Panc1 (cell line): Measurements from ENCODE around the gene STEAP1B. TPM values are rescaled to one million over a fixed set of nuclear protein-coding genes. Genes with fewer than 3 reads are reported as not detected.

Experiments
- ATAC-seq: fragments of 200-7000 bp; cut with Tn5 transposase; 2 replicates; pipeline ENCODE4 v1.9.1; 2020; ENCODE audit warnings: mild to moderate bottlenecking, moderate library complexity
- BruUV-seq: library from RNA; stranded (reverse); fragments of 400-500 nt; replicated peaks from 2 replicates; lab custom pipeline; 2021; lab: Mats Ljungman, UMichigan
- CTCF ChIA-PET: fragments of 300-600 bp; sonication (Branson Sonifier 250); formaldehyde crosslinking; loops from one replicate; lab custom pipeline; 2022; ENCODE audit warnings: antibody characterized with exemption; lab: Charles Lee
- POLR2A ChIA-PET: fragments of 300-600 bp; sonication (Branson Sonifier 250); formaldehyde crosslinking; loops from one replicate; lab custom pipeline; 2022; ENCODE audit warnings: antibody characterized with exemption; lab: Charles Lee
- DNase-seq: peaks from one replicate; pipeline ENCODE4 v3.0.0-alpha.2; 2010; ENCODE audit warnings: low read depth, low spot score
- H3K27ac ChIP-seq: 2 replicates; pipeline ENCODE4 v1.5.1; 2011; ENCODE audit warnings: mild to moderate bottlenecking, low read length, inconsistent platforms
- H3K27me3 ChIP-seq: fragments of 200-500 bp; sonication (Bioruptor generic); 2 replicates; pipeline ENCODE4 v1.6.0; 2014; ENCODE audit warnings: low read length, inconsistent platforms; ENCODE audit not compliant: control insufficient read depth, insufficient read depth
- H3K36me3 ChIP-seq: fragments of 200-500 bp; sonication (Bioruptor generic); 2 replicates; pipeline ENCODE4 v1.5.1; 2014; ENCODE audit warnings: inconsistent platforms, mild to moderate bottlenecking, low read length, moderate library complexity; ENCODE audit not compliant: control insufficient read depth, insufficient read depth
- H3K4me1 ChIP-seq: 2 replicates; pipeline ENCODE4 v1.5.1; 2011; ENCODE audit warnings: inconsistent platforms, mild to moderate bottlenecking, low read length, moderate library complexity; ENCODE audit not compliant: control insufficient read depth, insufficient read depth
- H3K4me3 ChIP-seq, 2 experiments: 2 replicates each; pipeline ENCODE4 v1.5.1; 2011 to 2012; ENCODE audit warnings: low read depth in 2 of 2, low read length in 2 of 2, mild to moderate bottlenecking in 2 of 2, inconsistent platforms in 1 of 2, moderate library complexity in 1 of 2
- H3K9me3 ChIP-seq: fragments of 200-500 bp; sonication (Bioruptor generic); 2 replicates; pipeline ENCODE4 v1.5.1; 2014; ENCODE audit warnings: low read depth, mild to moderate bottlenecking, inconsistent platforms, low read length, moderate library complexity; ENCODE audit not compliant: control insufficient read depth, insufficient read depth
- CTCF ChIP-seq: fragments of 450-650 bp; IDR thresholded peaks from 2 replicates; pipeline ENCODE4 v1.5.1; 2017; ENCODE audit warnings: mild to moderate bottlenecking
- POLR2AphosphoS5 ChIP-seq: IDR thresholded peaks from 2 replicates; pipeline ENCODE4 v1.6.1; 2012; ENCODE audit warnings: mild to moderate bottlenecking, low read depth, low read length, moderate library complexity
- SIN3A ChIP-seq: IDR thresholded peaks from 2 replicates; pipeline ENCODE4 v1.6.1; 2012; ENCODE audit warnings: low read depth, mild to moderate bottlenecking, low read length, moderate library complexity, borderline replicate concordance; ENCODE audit not compliant: insufficient read depth
- TCF7L2 ChIP-seq: IDR thresholded peaks from 2 replicates; pipeline ENCODE4 v1.6.1; 2011; ENCODE audit warnings: mild to moderate bottlenecking, low read depth, low read length, inconsistent platforms
- in situ Hi-C: cut with HindIII; loops from 2 replicates; pipeline ENCODE4 v1.10.0; 2016; ENCODE audit warnings: low sequenced_read_pairs, low pct_unique_long_range_greater_than_20kb
- intact Hi-C: fragments of 100-400 bp; cut with micrococcal nuclease; formaldehyde crosslinking; loops from one replicate; pipeline ENCODE4 v1.10.0; 2022; ENCODE audit not compliant: unreplicated experiment
- total RNA-seq: library from RNA; stranded (reverse); gene quantifications from one replicate; pipeline ENCODE4 v1.2.1, GENCODE V29; 2021; ENCODE audit not compliant: unreplicated experiment
- TF ChIP-seq, protein P1 (sequence below), 2 experiments: IDR thresholded peaks; 2 replicates each; pipeline ENCODE4 v1.6.1; 2011 to 2012; ENCODE audit warnings: low read depth in 2 of 2, control low read depth in 1 of 2, low read length in 1 of 2, mild to moderate bottlenecking in 1 of 2, moderate library complexity in 1 of 2; ENCODE audit not compliant: insufficient read depth in 1 of 2

The STEAP1B gene
- total RNA-seq, 1 experiment from 2014 or later, result 3.3 TPM

DNA sequence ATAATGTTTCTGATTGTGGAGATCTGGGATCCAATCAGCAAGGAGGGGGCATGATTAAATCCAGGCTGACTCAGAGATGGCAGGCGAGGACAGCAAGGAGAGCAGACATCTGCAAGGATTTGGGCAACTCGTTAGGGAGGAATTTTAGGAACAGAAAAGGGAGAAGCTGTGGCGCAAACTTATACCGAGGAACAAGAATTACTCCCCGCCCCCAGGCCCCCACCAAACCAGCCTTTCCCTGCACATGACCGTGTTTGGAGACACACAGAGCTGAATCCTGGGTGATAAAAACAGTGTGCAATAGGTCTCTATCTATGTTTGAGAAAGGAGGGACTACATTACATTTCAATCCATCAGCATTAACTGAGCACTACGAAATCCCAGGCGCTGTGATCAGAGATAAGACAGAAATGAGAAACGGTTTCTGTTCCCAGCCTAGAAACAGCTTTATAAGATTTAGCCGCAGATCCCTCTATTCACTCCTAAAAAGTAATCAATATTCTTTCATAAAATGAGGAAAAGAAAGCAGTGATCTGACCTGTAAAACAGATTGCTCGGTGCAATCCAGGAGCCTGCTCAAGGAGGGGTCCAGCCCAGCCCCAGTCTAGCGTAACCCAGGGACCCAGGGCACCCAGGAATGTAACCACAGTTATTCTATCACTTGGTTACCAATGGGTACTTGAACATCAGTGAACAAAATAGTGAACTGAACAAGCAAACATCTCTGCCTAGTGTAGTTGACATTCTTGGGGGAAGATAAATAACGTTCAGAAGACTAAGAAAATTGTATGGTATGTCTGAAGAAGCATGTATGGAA is 105.9 kb downstream of the STEAP1B start:
- no peak for ATAC-seq
- H3K4me1 ChIP-seq, result no peaks in the 10 kb centered on the region
- H3K36me3 ChIP-seq, result no peaks in the 10 kb centered on the region
- no peak overlapping the region for H3K27ac ChIP-seq
- POLR2A ChIA-PET, result no interaction called here
- no TSS peak for BruUV-seq
- intact Hi-C loops (no loop called here), in situ Hi-C loops (no loop called here)
- H3K9me3 ChIP-seq, result no peaks in the 10 kb centered on the region
- DNase-seq, result no peak
- H3K4me3 ChIP-seq, result no peak overlapping the region
- H3K27me3 ChIP-seq, result no peaks in the 10 kb centered on the region
- CTCF ChIA-PET, result no interaction called here
- no peak for TF ChIP-seq TCF7L2
- TF ChIP-seq POLR2AphosphoS5, result no peak
- TF ChIP-seq, protein P1, sequence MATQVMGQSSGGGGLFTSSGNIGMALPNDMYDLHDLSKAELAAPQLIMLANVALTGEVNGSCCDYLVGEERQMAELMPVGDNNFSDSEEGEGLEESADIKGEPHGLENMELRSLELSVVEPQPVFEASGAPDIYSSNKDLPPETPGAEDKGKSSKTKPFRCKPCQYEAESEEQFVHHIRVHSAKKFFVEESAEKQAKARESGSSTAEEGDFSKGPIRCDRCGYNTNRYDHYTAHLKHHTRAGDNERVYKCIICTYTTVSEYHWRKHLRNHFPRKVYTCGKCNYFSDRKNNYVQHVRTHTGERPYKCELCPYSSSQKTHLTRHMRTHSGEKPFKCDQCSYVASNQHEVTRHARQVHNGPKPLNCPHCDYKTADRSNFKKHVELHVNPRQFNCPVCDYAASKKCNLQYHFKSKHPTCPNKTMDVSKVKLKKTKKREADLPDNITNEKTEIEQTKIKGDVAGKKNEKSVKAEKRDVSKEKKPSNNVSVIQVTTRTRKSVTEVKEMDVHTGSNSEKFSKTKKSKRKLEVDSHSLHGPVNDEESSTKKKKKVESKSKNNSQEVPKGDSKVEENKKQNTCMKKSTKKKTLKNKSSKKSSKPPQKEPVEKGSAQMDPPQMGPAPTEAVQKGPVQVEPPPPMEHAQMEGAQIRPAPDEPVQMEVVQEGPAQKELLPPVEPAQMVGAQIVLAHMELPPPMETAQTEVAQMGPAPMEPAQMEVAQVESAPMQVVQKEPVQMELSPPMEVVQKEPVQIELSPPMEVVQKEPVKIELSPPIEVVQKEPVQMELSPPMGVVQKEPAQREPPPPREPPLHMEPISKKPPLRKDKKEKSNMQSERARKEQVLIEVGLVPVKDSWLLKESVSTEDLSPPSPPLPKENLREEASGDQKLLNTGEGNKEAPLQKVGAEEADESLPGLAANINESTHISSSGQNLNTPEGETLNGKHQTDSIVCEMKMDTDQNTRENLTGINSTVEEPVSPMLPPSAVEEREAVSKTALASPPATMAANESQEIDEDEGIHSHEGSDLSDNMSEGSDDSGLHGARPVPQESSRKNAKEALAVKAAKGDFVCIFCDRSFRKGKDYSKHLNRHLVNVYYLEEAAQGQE (IDR thresholded peaks at IDR 0.05; ENCODE audit: insufficient read depth in 1 of 2, low read depth in 2 of 2, low read length in 1 of 2), result no peak
- TF ChIP-seq CTCF, result no peak
- no peak for TF ChIP-seq SIN3A

DNA sequence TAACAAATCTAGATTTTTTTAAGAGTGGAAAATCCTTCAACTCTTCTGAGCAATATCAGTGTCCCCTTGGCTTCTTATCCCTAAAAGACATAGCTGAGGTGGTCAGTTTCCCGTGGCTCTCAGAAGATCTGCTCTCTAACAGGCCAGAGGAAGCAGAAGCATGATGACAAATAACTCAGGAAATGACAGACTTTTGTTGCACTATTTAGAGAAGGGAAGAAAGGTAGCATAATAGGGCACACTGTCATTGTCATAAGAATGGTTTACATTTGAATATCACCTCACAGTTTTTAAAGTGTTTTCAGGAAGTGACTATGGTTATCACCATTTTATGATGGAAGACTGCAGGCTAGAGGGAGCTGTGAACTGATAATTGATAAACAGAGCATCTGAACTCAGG is 109.5 kb downstream of the STEAP1B start:
- no peaks in the 10 kb centered on the region for H3K36me3 ChIP-seq
- in situ Hi-C loops, result no loop called here
- ATAC-seq (no peak), DNase-seq (no peak)
- H3K27ac ChIP-seq, result no peak overlapping the region
- no peaks in the 10 kb centered on the region for H3K9me3 ChIP-seq
- POLR2A ChIA-PET, result no interaction called here
- CTCF ChIA-PET, result no interaction called here
- BruUV-seq, result no TSS peak
- H3K4me3 ChIP-seq, result no peak overlapping the region
- intact Hi-C loops, result no loop called here
- TF ChIP-seq, protein P1 (IDR thresholded peaks at IDR 0.05; ENCODE audit: insufficient read depth in 1 of 2, low read depth in 2 of 2, low read length in 1 of 2), result no peak
- TF ChIP-seq SIN3A, result no peak
- no peaks in the 10 kb centered on the region for H3K27me3 ChIP-seq
- no peaks in the 10 kb centered on the region for H3K4me1 ChIP-seq
